Measurements from ENCODE around the gene HID1. TPM values are rescaled to one million over a fixed set of nuclear protein-coding genes. Genes with fewer than 3 reads are reported as not detected.

Gene HID1
- total and polyA plus RNA-seq, 2 of the 4 experiments (the other 2 are of a cell fraction): 0.18 to 1.7 TPM

GRCh38 chr17:74922172-74922571, 50.4 kb downstream of the HID1 start:
- Histone ChIP-seq H3K9ac (ENCODE audit: low read depth, low read length) (no peak overlapping the region), H4K8ac (ENCODE audit: low read depth in 2 of 2, low read length in 2 of 2) (no peak overlapping the region), H3K27me3 (ENCODE audit: control insufficient read depth, insufficient read depth, low read length) (peaks cover 81% of the 10 kb centered on the region), H3K23ac (ENCODE audit: low read depth, low read length) (no peak overlapping the region), H2AK9ac (replicated peaks; ENCODE audit: low read depth, low read length, poor library complexity) (no peak overlapping the region), H3K79me1 (ENCODE audit: low read depth in 1 of 2, low read length in 2 of 2) (no peaks in the 10 kb centered on the region), H3K4ac (ENCODE audit: low read depth, low read length) (no peak overlapping the region), H3K36me3 (ENCODE audit: control insufficient read depth, insufficient read depth, low read length) (no peaks in the 10 kb centered on the region), H4K91ac (ENCODE audit: insufficient read depth, low read depth, low read length) (no peak overlapping the region), H2BK120ac (ENCODE audit: low read depth, low read length) (no peak overlapping the region), H3K27ac (ENCODE audit: insufficient read depth, low read length) (no peak overlapping the region), H3K4me3 (ENCODE audit: insufficient read depth, low read depth, low read length) (no peak overlapping the region), H3K4me1 (ENCODE audit: control insufficient read depth, insufficient read depth, low read length) (no peaks in the 10 kb centered on the region), H3K14ac (replicated peaks; ENCODE audit: low read depth, low read length) (no peak overlapping the region), H2BK5ac (ENCODE audit: low read depth, low read length, poor library complexity, severe bottlenecking) (no peak overlapping the region), H3K9me1 (ENCODE audit: insufficient read depth, low read length) (no peaks in the 10 kb centered on the region), H2AFZ (replicated peaks; ENCODE audit: low read length, poor library complexity) (no peak overlapping the region), H3K18ac (ENCODE audit: low read depth, low read length) (no peak overlapping the region), H3K4me2 (ENCODE audit: low read depth, low read length) (no peak overlapping the region), H4K5ac (ENCODE audit: low read depth, low read length) (no peak overlapping the region), H4K20me1 (ENCODE audit: insufficient read depth, low read length) (no peaks in the 10 kb centered on the region), H2BK20ac (ENCODE audit: low read depth, low read length) (no peak overlapping the region), H2BK15ac (ENCODE audit: low read depth, low read length) (no peak overlapping the region), H3K9me3 (ENCODE audit: control insufficient read depth, insufficient read depth, low read length) (no peaks in the 10 kb centered on the region), H2AK5ac (ENCODE audit: low read depth, low read length) (no peak overlapping the region), H3K56ac (ENCODE audit: extremely low read depth, insufficient read depth, low read length) (no peak overlapping the region)
- TF ChIP-seq RCOR1 (IDR thresholded peaks at IDR 0.05; ENCODE audit: insufficient replicate concordance, low read length) (no peak), RAD21 (IDR thresholded peaks at IDR 0.05; ENCODE audit: low read length) (no peak), ELK1 (IDR thresholded peaks at IDR 0.05; ENCODE audit: borderline replicate concordance, low read depth, low read length) (no peak), POLR2A (IDR thresholded peaks at IDR 0.05; ENCODE audit: low read depth, low read length) (no peak), SMC3 (IDR thresholded peaks at IDR 0.05; ENCODE audit: low read depth, low read length) (no peak), CEBPB (IDR thresholded peaks at IDR 0.05; ENCODE audit: low read depth, low read length) (no peak), RFX5 (IDR thresholded peaks at IDR 0.05; ENCODE audit: low read depth, low read length) (no peak), NFE2L2 (IDR thresholded peaks at IDR 0.05; ENCODE audit: low read depth, low read length) (no peak), MAZ (IDR thresholded peaks at IDR 0.05; ENCODE audit: borderline replicate concordance, low read depth, low read length) (no peak), BHLHE40 (IDR thresholded peaks at IDR 0.05; ENCODE audit: low read depth, low read length) (no peak), CHD1 (IDR thresholded peaks at IDR 0.05; ENCODE audit: low read depth, low read length) (no peak)
- TF ChIP-seq, protein P1, sequence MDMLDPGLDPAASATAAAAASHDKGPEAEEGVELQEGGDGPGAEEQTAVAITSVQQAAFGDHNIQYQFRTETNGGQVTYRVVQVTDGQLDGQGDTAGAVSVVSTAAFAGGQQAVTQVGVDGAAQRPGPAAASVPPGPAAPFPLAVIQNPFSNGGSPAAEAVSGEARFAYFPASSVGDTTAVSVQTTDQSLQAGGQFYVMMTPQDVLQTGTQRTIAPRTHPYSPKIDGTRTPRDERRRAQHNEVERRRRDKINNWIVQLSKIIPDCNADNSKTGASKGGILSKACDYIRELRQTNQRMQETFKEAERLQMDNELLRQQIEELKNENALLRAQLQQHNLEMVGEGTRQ (IDR thresholded peaks at IDR 0.05; ENCODE audit: low read depth, low read length): no peak
- ChIA-PET CTCF (interaction anchor here (0.5 to 1.1 kb wide), 2 partner anchors 12 to 91 kb away, joined by 4 read pairs; no protein-coding TSS in a partner anchor), POLR2A (ENCODE audit: unreplicated experiment) (no interaction called here)
- intact Hi-C loops (cut with micrococcal nuclease) (no loop called here), in situ Hi-C loops (cut with MboI; ENCODE audit: low sequenced_read_pairs) (no loop called here), dilution Hi-C loops (cut with HindIII; ENCODE audit: low sequenced_read_pairs, unreplicated experiment) (no loop called here)
- ATAC-seq (ENCODE audit: low read depth): no peak
- no peak for DNase-seq
- no CpG with 5 or more reads among the region's 6 CpGs for WGBS, 2 experiments (ENCODE audit: extremely low coverage in 2 of 2, insufficient read length in 1 of 2)
- BruUV-seq (replicated peaks): no TSS peak
